AG04450 (cell line): ENCODE measurements around the gene MED6. TPM values are rescaled to one million over a fixed set of nuclear protein-coding genes. Genes with fewer than 3 reads are reported as not detected.
A peak's percentile ranks its signal among the peaks of the same experiment; 100 is the strongest.

Source experiments
- CTCF ChIA-PET: fragments of 300-600, 350-600 bp; formaldehyde crosslinking; extraction: SDS; loops from one replicate; lab custom pipeline; 2022; ENCODE audit warnings: antibody characterized with exemption, inconsistent platforms; lab: Charles Lee
- POLR2A ChIA-PET: fragments of 350-600 bp; formaldehyde crosslinking; extraction: SDS; loops from one replicate; lab custom pipeline; 2021; ENCODE audit warnings: antibody characterized with exemption, inconsistent platforms; lab: Yijun Ruan, JAX
- DNase-seq: peaks from one replicate; pipeline ENCODE4 v3.0.0-alpha.2; 2011; ENCODE audit warnings: low read depth, low spot score
- H3K27ac ChIP-seq: one replicate; pipeline ENCODE4 v1.5.1; 2012; ENCODE audit warnings: low read depth, low read length, control low read depth
- H3K27me3 ChIP-seq: one replicate; pipeline ENCODE4 v1.6.0; 2012; ENCODE audit warnings: low read length; ENCODE audit not compliant: control insufficient read depth, insufficient read depth
- H3K4me3 ChIP-seq: 2 replicates; pipeline ENCODE4 v1.5.1; 2011; ENCODE audit warnings: mild to moderate bottlenecking, low read depth, low read length, control low read depth
- H3K9me3 ChIP-seq: 2 replicates; pipeline ENCODE4 v1.5.1; 2012; ENCODE audit warnings: low read length; ENCODE audit not compliant: control insufficient read depth, insufficient read depth
- CTCF ChIP-seq: IDR thresholded peaks from 2 replicates; pipeline ENCODE4 v1.5.1; 2011; ENCODE audit warnings: low read depth, low read length, control low read depth, inconsistent platforms
- polyA plus RNA-seq: library from polyadenylated mRNA; depleted of rRNA; stranded (reverse); fragments of >200 nt; gene quantifications from 2 replicates; pipeline ENCODE4 v1.2.3, GENCODE V29; 2011

Gene MED6
- polyA plus RNA-seq, 1 experiment = 48.2 TPM

DNA sequence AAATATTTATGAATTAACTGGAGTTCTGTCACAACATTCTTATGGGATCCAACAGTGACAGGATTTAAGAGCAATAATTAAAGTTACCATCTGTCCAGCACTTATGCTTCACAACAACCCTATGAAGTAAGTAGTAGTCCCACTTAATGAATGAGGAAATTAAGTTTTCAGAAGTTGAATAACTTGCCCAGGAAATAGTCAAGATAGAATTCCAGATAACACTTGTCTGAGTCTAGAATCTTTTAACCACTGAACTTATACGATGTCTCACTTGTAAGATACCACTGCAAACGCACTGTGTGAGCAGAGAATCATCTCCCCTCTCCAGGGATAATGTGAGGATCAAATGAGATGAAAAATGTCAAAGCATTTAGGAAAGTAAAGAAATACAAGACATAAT lies 38.0 kb upstream of the MED6 start:
- Histone ChIP-seq H3K9me3 (no peaks in the 10 kb centered on the region), H3K4me3 (no peak overlapping the region), H3K27me3 (peaks cover 39% of the 10 kb centered on the region), H3K27ac (no peak overlapping the region)
- TF ChIP-seq CTCF = no peak
- POLR2A ChIA-PET = no interaction called here
- DNase-seq = no peak
- CTCF ChIA-PET = no interaction called here

GRCh38 chr14:70635971-70636595 lies 35.6 kb upstream of the MED6 start:
- no peak for TF ChIP-seq CTCF
- ChIA-PET CTCF (no interaction called here), POLR2A (no interaction called here)
- no peak for DNase-seq
- Histone ChIP-seq H3K4me3 (no peak overlapping the region), H3K27me3 (peaks cover 22% of the 10 kb centered on the region), H3K27ac (no peak overlapping the region), H3K9me3 (no peaks in the 10 kb centered on the region)

DNA sequence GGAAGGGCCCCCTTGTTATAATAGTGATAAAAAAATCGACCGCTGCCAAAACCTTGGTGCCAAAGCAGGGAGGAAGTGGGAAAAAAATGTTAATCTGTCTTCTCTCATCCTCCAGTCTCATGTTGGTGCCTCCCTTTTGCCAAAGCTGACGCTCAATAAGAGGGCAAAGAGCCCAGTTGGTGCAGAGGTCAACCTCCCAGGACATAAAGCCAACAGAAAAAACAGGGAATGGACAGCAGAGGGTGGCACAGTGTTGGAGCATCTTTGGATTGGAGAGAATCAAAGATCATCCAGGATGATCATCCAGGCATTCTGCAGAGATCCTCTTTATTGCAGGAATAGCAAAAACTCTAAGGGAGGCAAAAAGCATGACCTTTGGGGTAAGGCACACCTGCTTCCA lies 31.5 kb upstream of the MED6 start:
- Histone ChIP-seq H3K27ac (no peak overlapping the region), H3K4me3 (no peak overlapping the region), H3K9me3 (no peaks in the 10 kb centered on the region), H3K27me3 (no peaks in the 10 kb centered on the region)
- ChIA-PET POLR2A (no interaction called here), CTCF (interaction anchor here (1.3 kb wide), 1 partner anchor 30 kb away, joined by 3 read pairs; no protein-coding TSS in a partner anchor)
- DNase-seq = no peak
- TF ChIP-seq CTCF = no peak

DNA sequence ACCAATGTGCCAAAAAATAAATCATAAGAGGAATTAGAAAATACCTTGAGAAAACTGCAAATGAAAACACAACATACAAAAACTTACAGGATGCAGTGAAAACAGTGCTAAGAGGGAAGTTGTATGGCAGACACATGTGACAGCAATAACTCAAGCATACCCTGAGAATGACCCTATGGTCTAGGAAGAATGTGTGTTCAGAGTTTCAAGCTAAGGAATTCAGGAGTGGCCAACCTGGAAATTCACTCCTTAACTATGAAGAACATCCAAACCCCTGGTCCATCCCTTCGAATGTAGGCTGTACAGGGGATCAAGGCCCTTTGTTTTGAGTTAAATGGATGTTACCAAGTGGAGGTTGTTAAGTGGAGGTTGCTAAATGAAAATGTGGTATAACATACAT lies 24.5 kb upstream of the MED6 start:
- CTCF ChIA-PET = interaction anchor here (0.6 kb wide), 1 partner anchor 194 kb away, joined by 3 read pairs; no protein-coding TSS in a partner anchor
- Histone ChIP-seq H3K27me3 (no peaks in the 10 kb centered on the region), H3K9me3 (no peaks in the 10 kb centered on the region), H3K4me3 (no peak overlapping the region), H3K27ac (no peak overlapping the region)
- DNase-seq = no peak
- POLR2A ChIA-PET = no interaction called here
- TF ChIP-seq CTCF = no peak

DNA sequence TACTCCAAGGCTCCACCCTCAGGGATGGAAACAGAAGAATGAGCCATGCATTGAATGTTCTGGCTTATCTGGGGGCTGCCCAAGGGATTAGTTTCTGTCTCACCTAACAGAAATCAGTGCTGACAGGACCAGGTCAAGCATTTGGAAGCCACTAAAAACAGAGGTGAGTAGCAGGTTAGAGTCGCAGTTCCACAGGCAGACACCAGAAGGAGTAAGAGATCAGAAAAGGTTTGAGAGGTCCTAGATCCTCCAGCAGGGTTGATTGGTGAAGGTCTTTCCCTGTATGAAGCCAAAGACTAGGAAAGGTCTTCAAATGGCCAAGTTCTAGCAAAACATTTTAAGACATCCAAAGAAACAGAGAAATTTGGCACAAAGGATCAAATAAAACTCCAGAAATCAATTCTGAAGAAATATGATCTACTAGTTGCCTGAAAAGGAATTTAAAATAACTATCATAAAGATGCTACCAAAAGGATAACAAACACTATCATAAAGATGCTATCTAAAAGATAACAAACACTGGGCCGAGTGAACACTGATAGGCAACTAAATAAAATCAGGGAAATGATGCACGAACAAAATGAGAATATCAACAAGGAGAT lies 21.8 kb upstream of the MED6 start:
- ChIA-PET CTCF (interaction anchor here (1.4 to 2.5 kb wide), 3 partner anchors 90 to 196 kb away, joined by 5 to 10 read pairs (median 9); no protein-coding TSS in a partner anchor), POLR2A (no interaction called here)
- Histone ChIP-seq H3K4me3 (no peak overlapping the region), H3K27me3 (no peaks in the 10 kb centered on the region), H3K9me3 (no peaks in the 10 kb centered on the region), H3K27ac (no peak overlapping the region)
- peak; percentile 79 for TF ChIP-seq CTCF
- no peak for DNase-seq
